IgD-negative memory B cell (primary cell): ENCODE data around the gene SETD1A. TPM values are rescaled to one million over a fixed set of nuclear protein-coding genes. Genes with fewer than 3 reads are reported as not detected.

Source experiments
- polyA plus RNA-seq: library from polyadenylated mRNA; unstranded; fragments of 300-500 nt; fragmentation: Illumina TruSeq; gene quantifications from one replicate; pipeline ENCODE4 v1.2.3, GENCODE V29; 2021

Gene SETD1A
- polyA plus RNA-seq, 1 donor from 2014 or later, result 3.0 TPM

Other genes with a start within 250 kb of the SETD1A start
- gene PHKG2, start 209.3 kb upstream of the SETD1A start, polyA plus RNA-seq, result 36.7 TPM
- 0.63 TPM for gene CFAP119, start 195.7 kb upstream of the SETD1A start, polyA plus RNA-seq
- 56.0 TPM for gene RNF40, start 195.4 kb upstream of the SETD1A start, polyA plus RNA-seq
- 0.30 TPM for gene ZNF629, start 170.5 kb upstream of the SETD1A start, polyA plus RNA-seq
- 45.0 TPM for gene BCL7C, start 63.7 kb upstream of the SETD1A start, polyA plus RNA-seq
- gene CTF1, start 61.1 kb upstream of the SETD1A start, polyA plus RNA-seq, result not detected
- gene FBXL19, start 34.2 kb upstream of the SETD1A start, polyA plus RNA-seq, result 0.26 TPM
- gene ORAI3, start 8.7 kb upstream of the SETD1A start, polyA plus RNA-seq, result 68.8 TPM
- not detected for gene HSD3B7, start 27.5 kb downstream of the SETD1A start, polyA plus RNA-seq
- 0.18 TPM for gene STX1B, start 52.9 kb downstream of the SETD1A start, polyA plus RNA-seq
- 30.3 TPM for gene STX4, start 75.8 kb downstream of the SETD1A start, polyA plus RNA-seq
- gene ZNF668, start 116.5 kb downstream of the SETD1A start, polyA plus RNA-seq, result 10.6 TPM
- 9.3 TPM for gene ZNF646, start 116.7 kb downstream of the SETD1A start, polyA plus RNA-seq
- 0.83 TPM for gene PRSS53, start 131.2 kb downstream of the SETD1A start, polyA plus RNA-seq
- gene VKORC1, start 137.0 kb downstream of the SETD1A start, polyA plus RNA-seq, result 90.7 TPM
- gene BCKDK, start 150.6 kb downstream of the SETD1A start, polyA plus RNA-seq, result 38.2 TPM
- 69.5 TPM for gene KAT8, start 159.9 kb downstream of the SETD1A start, polyA plus RNA-seq
- not detected for gene PRSS8, start 178.0 kb downstream of the SETD1A start, polyA plus RNA-seq
- 1.4 TPM for gene PRSS36, start 192.3 kb downstream of the SETD1A start, polyA plus RNA-seq
- 167 TPM for gene FUS, start 222.4 kb downstream of the SETD1A start, polyA plus RNA-seq
- 130 TPM for gene PYCARD, start 245.0 kb downstream of the SETD1A start, polyA plus RNA-seq